H1 (cell line): ENCODE measurements around the gene YIPF2. TPM values are rescaled to one million over a fixed set of nuclear protein-coding genes. Genes with fewer than 3 reads are reported as not detected.

Experiments
- BACH1 ChIP-seq: IDR thresholded peaks from 2 replicates; pipeline ENCODE4 v1.6.1; 2012; ENCODE audit warnings: low read length, improper control_type of control experiment
- GTF2F1 ChIP-seq: IDR thresholded peaks from 2 replicates; pipeline ENCODE4 v1.6.1; 2012; ENCODE audit warnings: low read depth, low read length, improper control_type of control experiment, borderline replicate concordance
- SRF ChIP-seq: IDR thresholded peaks from 2 replicates; pipeline ENCODE4 v1.6.1; 2011; ENCODE audit warnings: mild to moderate bottlenecking, low read depth, low read length, moderate library complexity
- polyA plus RNA-seq, 7 experiments: library from polyadenylated mRNA; depleted of rRNA in 3 of 7; stranded (reverse) in 5 of 7; unstranded in 2 of 7; fragments of >200 nt in 5 of 7; fragments of 200-250 nt in 2 of 7; gene quantifications; 1 replicate in 5 of 7; 2 replicates in 1 of 7; 4 replicates in 1 of 7; pipeline versions ENCODE4 v1.2.1 to v1.2.3, GENCODE V29; 2011 to 2013; ENCODE audit warnings: missing spikeins in 2 of 7, mixed read lengths in 2 of 7
- total RNA-seq: library from RNA; stranded (reverse); fragmentation: NEBNext Ultra II Directional; extraction: Animal tissue kit (Norgen Biotek cat#: 25700); gene quantifications from 2 replicates; pipeline ENCODE4 v1.2.1, GENCODE V29; 2021

Gene YIPF2
- total and polyA plus RNA-seq, 2 of the 8 experiments (the other 6 are each of a cell fraction or from before 2014, with no cell fraction given): 48.3 to 112 TPM

GRCh38 chr19:10920781-10921180 is 7.7 kb downstream of the YIPF2 start (continued):
- TF ChIP-seq SRF (no peak), BACH1 (no peak), GTF2F1 (no peak)
